Measurements from ENCODE around the gene ZNF718.

Gene ZNF718

DNA sequence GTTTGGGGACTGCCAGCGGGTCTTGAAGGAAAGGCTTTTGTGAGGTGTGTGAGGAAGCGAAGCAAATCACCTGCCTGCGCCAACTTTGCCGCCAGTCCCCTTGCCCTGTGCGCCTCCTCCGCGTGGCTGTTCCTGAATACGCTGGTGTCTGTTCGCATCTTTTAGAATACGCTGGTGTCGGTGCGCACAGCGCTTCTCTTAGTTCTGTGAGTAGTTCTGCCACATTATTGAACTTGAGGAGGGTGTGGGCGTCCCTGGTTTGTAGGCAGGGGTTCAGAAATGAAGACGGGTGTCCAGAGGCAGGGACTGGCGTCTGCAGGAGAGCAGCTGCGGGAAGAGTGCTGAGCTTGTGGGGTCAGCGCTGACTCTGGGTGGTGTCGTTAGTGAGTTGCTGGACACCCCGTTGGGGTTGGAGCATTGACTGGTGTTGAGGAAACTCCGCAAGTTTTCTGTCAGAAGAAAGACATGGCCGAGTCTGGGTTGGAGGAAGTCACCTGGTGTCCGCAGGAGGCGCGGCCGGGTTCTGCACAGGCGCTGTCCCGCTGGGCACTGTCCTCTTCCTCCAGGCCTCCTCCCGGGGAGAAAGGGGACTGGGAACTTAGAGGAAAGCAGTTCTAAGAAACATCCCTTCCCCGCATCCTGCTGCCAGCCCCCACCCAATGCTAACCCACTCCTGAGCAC is 930 bp downstream of the ZNF718 start:
- peak; percentile 66 for DNase-seq (ENCODE audit: low read depth)
- H3K4me3 ChIP-seq (ENCODE audit: low read depth, low read length) = peak overlapping the region; percentile 90
- TF ChIP-seq, protein P1, sequence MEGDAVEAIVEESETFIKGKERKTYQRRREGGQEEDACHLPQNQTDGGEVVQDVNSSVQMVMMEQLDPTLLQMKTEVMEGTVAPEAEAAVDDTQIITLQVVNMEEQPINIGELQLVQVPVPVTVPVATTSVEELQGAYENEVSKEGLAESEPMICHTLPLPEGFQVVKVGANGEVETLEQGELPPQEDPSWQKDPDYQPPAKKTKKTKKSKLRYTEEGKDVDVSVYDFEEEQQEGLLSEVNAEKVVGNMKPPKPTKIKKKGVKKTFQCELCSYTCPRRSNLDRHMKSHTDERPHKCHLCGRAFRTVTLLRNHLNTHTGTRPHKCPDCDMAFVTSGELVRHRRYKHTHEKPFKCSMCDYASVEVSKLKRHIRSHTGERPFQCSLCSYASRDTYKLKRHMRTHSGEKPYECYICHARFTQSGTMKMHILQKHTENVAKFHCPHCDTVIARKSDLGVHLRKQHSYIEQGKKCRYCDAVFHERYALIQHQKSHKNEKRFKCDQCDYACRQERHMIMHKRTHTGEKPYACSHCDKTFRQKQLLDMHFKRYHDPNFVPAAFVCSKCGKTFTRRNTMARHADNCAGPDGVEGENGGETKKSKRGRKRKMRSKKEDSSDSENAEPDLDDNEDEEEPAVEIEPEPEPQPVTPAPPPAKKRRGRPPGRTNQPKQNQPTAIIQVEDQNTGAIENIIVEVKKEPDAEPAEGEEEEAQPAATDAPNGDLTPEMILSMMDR (IDR thresholded peaks at IDR 0.05; ENCODE audit: low read depth, low read length) = no peak
- TF ChIP-seq MAX (IDR thresholded peaks at IDR 0.05; ENCODE audit: low read depth, low read length) (no peak), MYC (IDR thresholded peaks at IDR 0.05; ENCODE audit: low read depth, low read length) (no peak), POLR2A (IDR thresholded peaks at IDR 0.05; ENCODE audit: extremely low read depth, insufficient read length) (no peak)

DNA sequence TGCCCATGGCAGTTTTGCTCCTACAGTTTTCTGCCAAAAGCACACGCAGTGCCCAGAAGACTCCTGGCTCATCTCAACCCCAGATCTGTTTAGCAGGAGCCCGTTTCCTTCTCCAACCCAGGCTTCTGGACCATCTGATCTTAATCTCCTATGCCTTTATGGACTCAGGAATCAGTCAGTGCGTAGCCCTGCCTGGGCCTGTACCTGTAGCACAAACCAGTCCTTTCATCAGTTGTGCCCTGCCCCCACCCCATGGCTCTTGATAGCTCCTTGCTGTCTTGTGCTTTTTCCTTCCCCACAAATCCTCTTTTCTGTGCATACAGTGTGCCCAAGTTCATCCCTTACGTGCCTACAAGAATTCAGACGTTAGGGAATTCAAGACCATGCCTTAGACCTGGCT is 1.5 kb downstream of the ZNF718 start:
- H3K4me3 ChIP-seq (ENCODE audit: low read depth, low read length) = peak overlapping the region; percentile 90
- peak; percentile 28 for DNase-seq (ENCODE audit: low read depth)

DNA sequence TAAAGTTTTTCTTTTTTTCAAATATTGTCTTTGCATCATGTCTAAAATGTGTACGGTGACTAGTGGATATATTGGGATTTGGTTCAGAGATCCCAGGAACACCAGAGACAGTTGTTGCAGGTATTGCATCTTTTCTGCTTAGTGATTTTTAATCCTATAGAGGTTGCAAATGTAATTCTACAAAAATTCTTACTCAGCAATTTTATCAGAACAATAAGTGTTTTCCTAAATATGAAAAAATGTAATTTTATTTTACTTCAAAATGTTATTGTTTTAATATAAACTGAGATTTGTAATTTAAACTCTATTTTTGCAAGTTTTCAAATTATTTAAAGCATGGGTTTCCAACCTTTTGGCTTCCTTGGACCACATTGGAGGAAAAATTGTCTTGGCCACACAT is 8.2 kb downstream of the ZNF718 start:
- DNase-seq (ENCODE audit: low read depth) = no peak
- TF ChIP-seq MYC (IDR thresholded peaks at IDR 0.05; ENCODE audit: low read depth, low read length) (no peak), POLR2A (IDR thresholded peaks at IDR 0.05; ENCODE audit: extremely low read depth, insufficient read length) (no peak), MAX (IDR thresholded peaks at IDR 0.05; ENCODE audit: low read depth, low read length) (no peak)
- TF ChIP-seq, protein P1 (IDR thresholded peaks at IDR 0.05; ENCODE audit: low read depth, low read length) = no peak
- no peak overlapping the region for H3K4me3 ChIP-seq (ENCODE audit: low read depth, low read length)

More for the DNA sequence above, 1.5 kb downstream of the ZNF718 start:
- TF ChIP-seq, protein P1 (IDR thresholded peaks at IDR 0.05; ENCODE audit: low read depth, low read length) = no peak
- TF ChIP-seq MAX (IDR thresholded peaks at IDR 0.05; ENCODE audit: low read depth, low read length) (no peak), POLR2A (IDR thresholded peaks at IDR 0.05; ENCODE audit: extremely low read depth, insufficient read length) (no peak), MYC (IDR thresholded peaks at IDR 0.05; ENCODE audit: low read depth, low read length) (no peak)

DNA sequence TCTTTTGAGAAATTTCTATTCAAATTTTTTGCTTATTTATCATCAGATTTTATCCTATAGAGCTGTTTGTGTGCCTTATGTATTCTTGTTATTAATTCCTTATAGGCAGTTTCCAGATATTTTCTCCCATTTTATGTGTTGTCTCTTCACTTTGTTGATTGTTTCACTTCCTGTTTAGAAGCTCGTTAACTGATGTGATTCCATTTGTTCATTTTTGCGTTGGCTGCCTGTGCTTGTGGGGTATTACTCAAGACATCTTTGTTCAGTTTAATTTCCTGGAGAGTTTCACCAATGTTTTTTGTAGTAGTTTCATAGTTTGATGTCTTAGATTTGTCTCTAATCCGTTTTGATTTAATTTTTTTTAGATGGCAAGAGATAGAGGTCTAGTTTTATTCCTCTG is 14.6 kb downstream of the ZNF718 start:
- TF ChIP-seq, protein P1 (IDR thresholded peaks at IDR 0.05; ENCODE audit: low read depth, low read length) = no peak
- no peak for TF ChIP-seq POLR2A (IDR thresholded peaks at IDR 0.05; ENCODE audit: extremely low read depth, insufficient read length)

GRCh38 chr4:139691-140090 is 15.4 kb downstream of the ZNF718 start:
- TF ChIP-seq MYC (IDR thresholded peaks at IDR 0.05; ENCODE audit: low read depth, low read length) = no peak
- TF ChIP-seq POLR2A (IDR thresholded peaks at IDR 0.05; ENCODE audit: extremely low read depth, insufficient read length) = no peak
- TF ChIP-seq, protein P1 (IDR thresholded peaks at IDR 0.05; ENCODE audit: low read depth, low read length) = no peak
- TF ChIP-seq MAX (IDR thresholded peaks at IDR 0.05; ENCODE audit: low read depth, low read length) = no peak
- DNase-seq (ENCODE audit: low read depth) = no peak
- H3K4me3 ChIP-seq (ENCODE audit: low read depth, low read length) = no peak overlapping the region

More for the DNA sequence above, 14.6 kb downstream of the ZNF718 start:
- peak; percentile 51 for DNase-seq (ENCODE audit: low read depth)
- no peak overlapping the region for H3K4me3 ChIP-seq (ENCODE audit: low read depth, low read length)

Data from NB4 (cell line).